ENCODE results near the gene TOGARAM2.

DNA sequence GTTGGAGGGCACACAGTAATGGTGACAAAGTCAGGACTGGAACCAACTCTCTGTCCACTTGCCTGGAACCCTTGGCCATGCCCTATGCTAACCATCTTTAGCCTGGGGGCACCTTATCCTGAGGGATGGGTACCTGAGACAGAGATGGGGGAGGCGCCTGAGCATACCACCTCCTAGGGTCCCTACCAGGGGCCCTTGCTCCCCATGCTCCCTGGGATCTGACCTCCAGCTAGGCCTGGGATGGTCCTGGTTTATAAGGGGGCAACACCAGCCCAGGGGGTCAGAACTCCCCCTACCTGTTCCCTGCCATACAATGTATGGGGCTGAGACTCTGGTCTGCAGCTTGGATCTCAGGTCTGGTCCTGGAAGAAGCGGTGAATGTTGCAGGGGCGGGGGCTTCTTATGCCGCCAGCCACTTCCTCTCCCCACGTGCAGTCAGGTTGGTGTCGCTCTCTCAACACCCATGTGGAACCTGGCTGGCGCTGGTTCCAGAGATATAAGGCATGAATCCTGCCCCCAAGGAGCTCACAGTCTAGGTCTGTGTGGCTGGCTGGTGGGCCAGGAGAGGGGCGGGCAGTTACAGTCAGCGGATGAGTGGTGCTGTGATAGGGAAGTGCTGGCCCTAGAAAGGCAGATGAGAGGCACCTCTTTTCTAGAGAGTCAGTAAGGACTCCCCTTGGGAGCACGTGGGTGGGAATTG is 3.8 kb upstream of the TOGARAM2 start:
- TF ChIP-seq, protein P1, sequence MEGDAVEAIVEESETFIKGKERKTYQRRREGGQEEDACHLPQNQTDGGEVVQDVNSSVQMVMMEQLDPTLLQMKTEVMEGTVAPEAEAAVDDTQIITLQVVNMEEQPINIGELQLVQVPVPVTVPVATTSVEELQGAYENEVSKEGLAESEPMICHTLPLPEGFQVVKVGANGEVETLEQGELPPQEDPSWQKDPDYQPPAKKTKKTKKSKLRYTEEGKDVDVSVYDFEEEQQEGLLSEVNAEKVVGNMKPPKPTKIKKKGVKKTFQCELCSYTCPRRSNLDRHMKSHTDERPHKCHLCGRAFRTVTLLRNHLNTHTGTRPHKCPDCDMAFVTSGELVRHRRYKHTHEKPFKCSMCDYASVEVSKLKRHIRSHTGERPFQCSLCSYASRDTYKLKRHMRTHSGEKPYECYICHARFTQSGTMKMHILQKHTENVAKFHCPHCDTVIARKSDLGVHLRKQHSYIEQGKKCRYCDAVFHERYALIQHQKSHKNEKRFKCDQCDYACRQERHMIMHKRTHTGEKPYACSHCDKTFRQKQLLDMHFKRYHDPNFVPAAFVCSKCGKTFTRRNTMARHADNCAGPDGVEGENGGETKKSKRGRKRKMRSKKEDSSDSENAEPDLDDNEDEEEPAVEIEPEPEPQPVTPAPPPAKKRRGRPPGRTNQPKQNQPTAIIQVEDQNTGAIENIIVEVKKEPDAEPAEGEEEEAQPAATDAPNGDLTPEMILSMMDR (IDR thresholded peaks at IDR 0.05), result no peak
- no peak for TF ChIP-seq POLR2A (IDR thresholded peaks at IDR 0.05)
